ENCODE results near the gene SH3BP2.

DNA sequence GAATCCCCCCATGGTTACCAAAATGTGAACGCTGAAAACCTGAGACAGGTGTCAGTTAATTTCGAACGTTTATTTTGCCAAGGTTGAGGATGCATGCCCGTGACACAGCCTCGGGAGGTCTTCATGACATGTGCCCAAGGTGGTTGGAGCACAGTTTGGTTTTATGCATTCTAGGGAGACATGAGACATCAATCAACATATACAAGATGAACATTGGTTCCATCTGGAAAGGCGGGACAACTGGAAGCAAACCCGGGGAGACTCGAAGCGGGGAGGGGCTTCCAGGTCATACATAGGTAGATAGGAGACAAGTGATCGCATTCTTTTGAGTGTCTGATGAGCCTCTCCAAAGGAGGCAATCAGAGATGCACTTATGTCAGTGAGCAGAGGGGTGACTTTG is 11.0 kb upstream of the SH3BP2 start:
- TF ChIP-seq ZNF565 (CRISPR knock-in tag; conservative IDR thresholded peaks at IDR 0.05; ENCODE audit: low read depth) (no peak), SNAI2 (CRISPR knock-in tag; IDR thresholded peaks at IDR 0.05) (no peak), ISL1 (CRISPR knock-in tag; IDR thresholded peaks at IDR 0.05) (no peak), CSDC2 (CRISPR knock-in tag; IDR thresholded peaks at IDR 0.05) (no peak), ARNTL (CRISPR knock-in tag; IDR thresholded peaks at IDR 0.05; ENCODE audit: borderline replicate concordance, low read depth) (no peak), OSR1 (CRISPR knock-in tag; IDR thresholded peaks at IDR 0.05) (no peak), ESRRG (CRISPR knock-in tag; IDR thresholded peaks at IDR 0.05) (no peak), PPARA (CRISPR knock-in tag; IDR thresholded peaks at IDR 0.05; ENCODE audit: borderline replicate concordance) (no peak)
- TF ChIP-seq, protein P1, sequence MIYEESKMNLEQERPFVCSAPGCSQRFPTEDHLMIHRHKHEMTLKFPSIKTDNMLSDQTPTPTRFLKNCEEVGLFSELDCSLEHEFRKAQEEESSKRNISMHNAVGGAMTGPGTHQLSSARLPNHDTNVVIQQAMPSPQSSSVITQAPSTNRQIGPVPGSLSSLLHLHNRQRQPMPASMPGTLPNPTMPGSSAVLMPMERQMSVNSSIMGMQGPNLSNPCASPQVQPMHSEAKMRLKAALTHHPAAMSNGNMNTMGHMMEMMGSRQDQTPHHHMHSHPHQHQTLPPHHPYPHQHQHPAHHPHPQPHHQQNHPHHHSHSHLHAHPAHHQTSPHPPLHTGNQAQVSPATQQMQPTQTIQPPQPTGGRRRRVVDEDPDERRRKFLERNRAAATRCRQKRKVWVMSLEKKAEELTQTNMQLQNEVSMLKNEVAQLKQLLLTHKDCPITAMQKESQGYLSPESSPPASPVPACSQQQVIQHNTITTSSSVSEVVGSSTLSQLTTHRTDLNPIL (CRISPR knock-in tag; IDR thresholded peaks at IDR 0.05; ENCODE audit: low read depth) = no peak
- TF ChIP-seq, protein P2, sequence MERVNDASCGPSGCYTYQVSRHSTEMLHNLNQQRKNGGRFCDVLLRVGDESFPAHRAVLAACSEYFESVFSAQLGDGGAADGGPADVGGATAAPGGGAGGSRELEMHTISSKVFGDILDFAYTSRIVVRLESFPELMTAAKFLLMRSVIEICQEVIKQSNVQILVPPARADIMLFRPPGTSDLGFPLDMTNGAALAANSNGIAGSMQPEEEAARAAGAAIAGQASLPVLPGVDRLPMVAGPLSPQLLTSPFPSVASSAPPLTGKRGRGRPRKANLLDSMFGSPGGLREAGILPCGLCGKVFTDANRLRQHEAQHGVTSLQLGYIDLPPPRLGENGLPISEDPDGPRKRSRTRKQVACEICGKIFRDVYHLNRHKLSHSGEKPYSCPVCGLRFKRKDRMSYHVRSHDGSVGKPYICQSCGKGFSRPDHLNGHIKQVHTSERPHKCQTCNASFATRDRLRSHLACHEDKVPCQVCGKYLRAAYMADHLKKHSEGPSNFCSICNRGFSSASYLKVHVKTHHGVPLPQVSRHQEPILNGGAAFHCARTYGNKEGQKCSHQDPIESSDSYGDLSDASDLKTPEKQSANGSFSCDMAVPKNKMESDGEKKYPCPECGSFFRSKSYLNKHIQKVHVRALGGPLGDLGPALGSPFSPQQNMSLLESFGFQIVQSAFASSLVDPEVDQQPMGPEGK (CRISPR knock-in tag; IDR thresholded peaks at IDR 0.05; ENCODE audit: borderline replicate concordance) = no peak
- TF ChIP-seq, protein P3, sequence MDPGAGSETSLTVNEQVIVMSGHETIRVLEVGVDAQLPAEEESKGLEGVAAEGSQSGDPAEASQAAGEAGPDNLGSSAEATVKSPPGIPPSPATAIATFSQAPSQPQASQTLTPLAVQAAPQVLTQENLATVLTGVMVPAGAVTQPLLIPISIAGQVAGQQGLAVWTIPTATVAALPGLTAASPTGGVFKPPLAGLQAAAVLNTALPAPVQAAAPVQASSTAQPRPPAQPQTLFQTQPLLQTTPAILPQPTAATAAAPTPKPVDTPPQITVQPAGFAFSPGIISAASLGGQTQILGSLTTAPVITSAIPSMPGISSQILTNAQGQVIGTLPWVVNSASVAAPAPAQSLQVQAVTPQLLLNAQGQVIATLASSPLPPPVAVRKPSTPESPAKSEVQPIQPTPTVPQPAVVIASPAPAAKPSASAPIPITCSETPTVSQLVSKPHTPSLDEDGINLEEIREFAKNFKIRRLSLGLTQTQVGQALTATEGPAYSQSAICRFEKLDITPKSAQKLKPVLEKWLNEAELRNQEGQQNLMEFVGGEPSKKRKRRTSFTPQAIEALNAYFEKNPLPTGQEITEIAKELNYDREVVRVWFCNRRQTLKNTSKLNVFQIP (CRISPR knock-in tag; IDR thresholded peaks at IDR 0.05; ENCODE audit: borderline replicate concordance, low read depth) = no peak

Measured in SK-N-SH treated with all-trans-retinoic acid at 6 μM for 48 hours (cell line).